ENCODE results near the gene GDPD4. TPM values are rescaled to one million over a fixed set of nuclear protein-coding genes. Genes with fewer than 3 reads are reported as not detected.

Gene GDPD4, protein sequence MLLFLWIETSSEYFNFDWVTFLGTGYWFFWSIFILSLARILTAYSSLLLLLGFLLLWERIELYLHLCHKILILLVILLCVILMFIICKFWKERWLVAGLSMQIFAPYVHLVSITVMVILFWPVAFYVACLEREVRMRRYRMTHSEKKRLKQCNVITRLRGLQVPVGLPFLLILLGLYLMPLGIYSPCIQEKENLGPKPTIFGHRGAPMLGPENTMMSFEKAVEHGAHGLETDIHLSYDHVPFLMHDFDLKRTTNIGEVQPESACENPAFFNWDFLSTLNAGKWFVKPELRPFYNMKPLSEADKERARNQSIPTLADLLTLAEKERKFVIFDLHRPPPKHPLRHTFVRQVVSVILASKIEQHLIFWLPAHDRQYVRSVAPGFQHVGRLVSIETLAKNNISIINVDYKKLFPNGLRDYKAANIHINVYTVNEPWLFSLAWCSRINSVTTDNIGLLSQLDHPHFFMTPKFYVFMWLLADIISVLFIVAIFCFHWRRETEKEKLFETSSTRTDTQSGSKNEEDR
- total RNA-seq = not detected

DNA sequence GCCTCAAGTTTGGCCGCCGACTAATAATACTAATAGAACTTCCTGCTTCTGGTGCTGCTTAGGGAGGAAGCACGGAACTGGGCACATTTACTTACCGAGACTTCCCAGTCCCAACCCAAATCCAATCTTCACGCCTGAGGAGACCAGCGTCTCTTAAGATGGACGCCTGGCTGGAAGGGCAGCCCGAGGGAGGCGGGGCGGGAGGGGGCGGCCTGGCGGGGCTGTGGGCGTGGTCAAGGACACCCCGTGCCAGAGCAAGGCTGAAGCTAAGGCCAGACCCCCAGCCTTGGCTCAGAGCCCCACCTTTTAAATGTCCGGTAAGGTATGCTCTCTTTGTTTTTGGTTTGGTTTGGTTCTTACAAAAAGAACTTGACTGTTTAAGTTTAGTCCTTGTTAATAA lies at the start of gene GDPD4:
Gene GDPD4 (minus strand): TSS at position 177 of the 400 bp plus-strand sequence. CDS start 16,549 bp downstream, outside the sequence.
- DNase-seq (ENCODE audit: low spot score) = no peak

- no peak for DNase-seq (ENCODE audit: low spot score)
Observed at GRCh38 chr11:77347948-77348347, 46.5 kb upstream of the GDPD4 start.

DNA sequence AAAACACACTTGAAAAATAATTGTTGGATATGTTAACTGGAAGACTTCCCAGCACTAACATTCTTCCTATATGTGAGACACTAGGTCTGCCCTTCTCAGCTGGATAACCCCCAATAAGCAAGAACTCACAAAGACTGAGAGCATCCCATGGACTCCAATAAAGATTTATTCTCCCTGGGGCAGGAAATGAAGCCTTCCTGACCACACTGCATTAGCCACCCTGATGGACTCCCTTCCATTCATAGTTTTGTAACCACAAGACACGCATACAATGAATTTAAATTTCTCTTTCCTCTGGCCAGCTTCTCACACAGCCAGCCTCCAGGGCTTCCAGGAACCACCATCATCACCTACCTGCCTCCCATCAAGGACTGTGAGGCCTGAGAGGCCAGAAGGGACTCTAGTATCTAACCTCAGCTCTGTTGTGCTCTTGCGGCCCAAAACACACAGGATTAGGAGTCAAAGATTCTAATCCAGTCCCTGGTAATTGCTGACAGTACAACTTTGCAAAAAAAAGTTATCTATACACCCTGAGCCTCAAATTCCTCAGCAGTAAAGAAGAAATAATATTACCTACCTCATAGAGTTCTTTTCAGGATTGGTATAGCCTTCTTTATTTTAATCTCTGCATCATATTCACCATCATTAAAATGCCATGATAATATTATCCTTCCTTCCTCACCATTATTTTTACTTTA lies 45.6 kb upstream of the GDPD4 start:
- DNase-seq (ENCODE audit: low spot score) = no peak

- no peak for DNase-seq (ENCODE audit: low spot score)
Observed at GRCh38 chr11:77345621-77346020, 44.1 kb upstream of the GDPD4 start.

- no peak for DNase-seq (ENCODE audit: low spot score)
Observed at GRCh38 chr11:77340501-77340900, 39.0 kb upstream of the GDPD4 start.

GRCh38 chr11:77332259-77332658 lies 30.8 kb upstream of the GDPD4 start:
- no peak for DNase-seq (ENCODE audit: low spot score)

DNA sequence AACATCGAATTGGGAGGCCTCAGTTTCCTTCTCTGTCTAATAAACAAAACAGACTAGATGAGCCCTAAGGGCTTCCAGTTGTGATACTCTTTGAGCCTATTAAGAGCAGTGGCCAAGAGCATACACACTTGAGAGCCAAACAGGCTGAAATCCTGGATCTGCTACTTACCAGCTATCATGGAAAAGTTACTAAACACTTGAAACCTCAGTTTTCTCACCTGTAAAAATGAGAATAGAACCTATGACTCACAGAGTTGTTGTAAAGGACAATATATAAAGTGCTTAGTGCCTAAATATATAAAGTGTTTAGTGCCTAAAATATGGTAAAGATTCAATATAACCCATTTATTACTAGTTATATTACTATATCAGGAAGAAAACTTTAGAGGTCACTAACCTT lies 23.7 kb upstream of the GDPD4 start:
- DNase-seq (ENCODE audit: low spot score) = no peak

GRCh38 chr11:77324508-77324907 lies 23.0 kb upstream of the GDPD4 start:
- no peak for DNase-seq (ENCODE audit: low spot score)

GRCh38 chr11:77322926-77323590 lies 21.6 kb upstream of the GDPD4 start:
- no peak for DNase-seq (ENCODE audit: low spot score)

DNA sequence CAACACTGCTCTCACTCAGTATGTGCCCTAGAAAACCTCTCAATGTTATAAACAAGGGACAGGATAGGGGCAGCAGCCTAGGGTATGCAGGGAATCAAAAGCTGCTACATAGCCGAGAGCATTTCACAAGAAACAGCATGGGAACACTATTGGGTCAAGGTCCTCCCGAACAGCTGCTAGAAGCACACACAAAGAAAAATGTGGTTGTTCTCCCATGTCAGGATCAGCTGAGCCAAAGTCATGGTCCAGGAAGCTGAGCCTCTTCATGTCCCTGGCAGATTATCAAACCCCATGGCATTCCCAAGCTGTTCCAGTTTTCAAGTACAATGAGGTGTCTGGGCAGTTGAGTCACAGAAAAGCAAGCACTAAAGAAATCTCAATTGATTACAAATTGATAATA lies 21.0 kb upstream of the GDPD4 start:
- peak; percentile 34 for DNase-seq (ENCODE audit: low spot score)

DNA sequence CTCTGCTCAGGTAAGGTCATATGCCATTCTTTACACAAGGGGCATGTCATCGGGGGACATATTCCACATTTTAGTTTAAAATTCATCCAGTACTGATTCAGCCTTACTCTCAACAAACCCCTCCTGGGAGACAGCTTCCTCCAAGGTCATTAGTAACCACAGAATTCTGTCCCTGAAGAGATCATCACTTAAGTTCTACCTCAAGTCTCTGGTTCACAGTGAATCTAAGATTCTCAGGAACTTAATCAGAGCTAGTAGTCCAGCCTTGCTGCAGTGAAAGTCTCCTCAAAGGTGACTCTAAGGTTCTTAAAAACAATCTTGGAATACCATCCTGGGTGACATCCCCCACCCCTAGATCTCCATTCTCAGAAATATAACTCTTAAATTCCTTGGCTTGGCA lies 18.9 kb upstream of the GDPD4 start:
- DNase-seq (ENCODE audit: low spot score) = no peak

DNA sequence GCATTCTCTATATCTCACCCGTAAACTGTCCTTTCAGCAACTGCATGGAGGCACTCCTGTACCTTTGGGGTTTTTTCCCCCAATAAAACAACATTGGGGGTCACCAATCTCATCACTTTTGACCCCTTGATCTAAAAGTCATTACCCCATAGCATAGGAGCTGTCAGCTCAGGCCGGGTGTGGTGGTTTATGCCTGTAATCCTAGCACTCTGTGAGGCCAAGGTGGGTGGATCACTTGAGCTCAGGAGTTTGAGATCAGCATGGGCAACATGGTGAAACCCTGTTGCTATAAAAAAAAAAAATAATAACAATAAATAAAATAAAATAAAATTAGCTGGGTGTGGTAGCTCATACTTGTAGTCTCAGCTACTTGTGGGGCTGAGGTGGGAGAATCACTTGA lies 17.1 kb upstream of the GDPD4 start:
- no peak for DNase-seq (ENCODE audit: low spot score)

DNA sequence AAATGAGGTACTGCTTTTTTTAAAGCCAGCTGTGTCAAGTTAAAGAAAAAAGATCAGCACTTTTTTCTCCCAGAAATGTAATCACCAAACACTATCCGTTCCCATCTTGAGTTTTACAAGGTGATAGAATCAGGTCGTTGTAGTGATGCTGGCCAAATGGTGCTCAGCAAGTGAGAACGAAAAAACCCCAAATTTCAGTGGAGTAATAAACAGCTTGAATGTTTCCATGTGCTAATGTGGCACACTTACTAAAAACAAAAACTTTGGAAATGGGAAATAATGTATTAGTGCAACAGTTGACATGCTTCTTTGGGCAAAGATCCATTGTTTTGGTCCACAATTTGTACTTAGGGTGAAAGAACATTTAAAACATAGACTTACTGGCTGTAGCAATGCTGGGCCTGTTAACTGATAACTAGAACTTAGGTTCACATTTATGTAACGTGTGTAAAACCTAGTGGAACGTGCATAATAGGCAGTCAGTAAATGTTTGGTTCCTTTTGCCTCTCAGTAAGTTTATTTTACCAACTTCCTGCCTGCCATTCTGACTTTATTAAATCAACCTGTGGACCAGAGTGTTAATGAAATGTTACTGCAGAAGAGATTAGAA lies 15.4 kb upstream of the GDPD4 start:
- no peak for DNase-seq (ENCODE audit: low spot score)

DNA sequence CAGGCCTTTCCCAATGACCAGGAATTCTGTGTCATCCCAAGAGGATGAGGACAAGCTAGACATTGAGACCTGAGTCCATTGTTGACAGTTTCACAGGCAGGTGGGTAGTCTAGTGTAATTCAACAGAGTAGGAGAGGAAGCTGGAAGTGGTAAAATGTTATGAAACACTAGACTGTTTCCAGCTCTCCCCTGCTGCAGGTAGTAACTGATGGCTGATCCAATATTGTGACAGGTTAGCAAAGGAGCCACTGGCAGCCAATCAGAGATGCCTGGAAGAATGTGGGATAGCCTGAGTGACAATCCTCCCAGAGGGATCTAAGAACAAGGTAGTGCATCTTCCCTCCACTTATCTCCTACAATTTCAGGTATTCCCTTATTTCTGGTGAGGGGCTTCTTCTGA lies 10.6 kb upstream of the GDPD4 start:
- DNase-seq (ENCODE audit: low spot score) = no peak

DNA sequence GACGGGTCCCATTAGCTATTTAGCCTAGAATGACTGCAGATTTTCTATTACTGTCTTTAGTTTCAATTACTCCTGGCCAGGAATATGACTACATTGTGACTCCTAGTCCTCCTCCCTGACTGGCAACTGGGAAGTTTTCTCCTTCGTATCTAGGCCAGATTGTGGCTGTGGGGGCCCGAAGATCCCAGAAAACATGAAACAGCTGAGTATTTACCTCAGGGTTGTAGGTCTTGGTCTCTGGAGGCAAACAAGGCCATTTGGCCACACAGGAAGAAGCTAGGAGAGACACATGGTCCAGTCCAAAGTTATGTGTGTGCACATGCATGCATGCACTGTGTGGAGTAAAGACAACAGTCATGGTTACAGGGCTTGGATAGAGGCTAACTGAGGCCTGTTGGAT lies 10.2 kb upstream of the GDPD4 start:
- no peak for DNase-seq (ENCODE audit: low spot score)

DNA sequence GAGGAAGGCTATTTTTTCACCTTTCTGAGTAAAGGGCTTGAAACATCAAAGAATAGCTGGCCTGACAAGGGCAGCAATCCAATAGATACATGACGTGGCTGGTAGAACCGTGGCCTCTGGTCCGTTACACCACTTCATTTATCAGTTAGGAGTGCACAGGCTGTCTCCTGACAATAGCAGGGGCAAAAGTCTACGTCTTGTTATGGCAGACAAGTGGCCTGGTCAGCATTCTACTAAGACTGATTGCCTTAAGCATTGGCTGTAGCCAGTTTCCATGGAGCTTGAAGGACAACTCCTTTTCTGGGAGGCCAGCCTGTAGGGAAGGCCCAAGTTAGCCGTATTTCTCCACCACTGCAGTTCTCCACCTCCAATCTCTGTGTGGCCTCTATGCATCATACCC lies 9.2 kb upstream of the GDPD4 start:
- DNase-seq (ENCODE audit: low spot score) = no peak

GRCh38 chr11:77309401-77310085 lies 8.1 kb upstream of the GDPD4 start:
- DNase-seq (ENCODE audit: low spot score) = no peak

DNA sequence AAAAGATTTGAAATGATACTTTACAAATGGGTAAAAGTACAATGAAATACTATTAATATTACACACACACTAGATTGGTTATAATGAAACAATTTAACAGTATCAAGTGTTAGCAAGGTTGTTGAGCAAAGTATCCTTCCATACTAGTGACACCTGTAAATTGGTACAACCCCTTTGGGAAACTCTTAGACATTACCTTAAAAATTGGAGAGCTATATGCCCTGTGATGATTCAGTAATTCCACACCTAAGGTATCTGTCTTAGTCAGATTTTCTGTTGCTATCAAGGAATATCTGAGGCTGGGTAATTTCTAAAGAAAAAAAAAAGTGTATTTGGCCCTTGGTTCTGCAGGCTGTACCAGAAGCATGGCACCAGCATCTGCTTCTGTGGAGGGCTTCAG lies 7.4 kb upstream of the GDPD4 start:
- DNase-seq (ENCODE audit: low spot score) = no peak

GRCh38 chr11:77303328-77303727 lies 1.8 kb upstream of the GDPD4 start:
- no peak for DNase-seq (ENCODE audit: low spot score)

DNA sequence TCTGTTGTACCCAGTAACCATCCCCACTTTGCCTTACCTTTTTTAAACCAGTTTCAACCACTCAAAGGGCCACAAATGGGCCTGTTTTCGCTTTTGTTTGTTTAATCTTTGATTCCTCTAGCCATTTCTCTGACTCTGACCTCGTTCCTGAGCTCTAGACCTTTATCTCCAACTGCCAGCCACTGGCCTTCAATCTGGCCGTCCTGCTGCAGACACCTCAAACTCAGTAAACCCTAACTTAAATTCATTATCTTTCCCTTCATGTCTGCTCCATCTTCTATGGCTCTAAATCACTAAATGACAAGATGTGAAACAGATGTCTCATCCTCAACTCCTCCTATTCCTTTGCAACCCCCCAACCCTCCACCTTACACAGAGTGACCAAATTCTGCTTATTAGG lies 1.3 kb upstream of the GDPD4 start:
- no peak for DNase-seq (ENCODE audit: low spot score)

DNA sequence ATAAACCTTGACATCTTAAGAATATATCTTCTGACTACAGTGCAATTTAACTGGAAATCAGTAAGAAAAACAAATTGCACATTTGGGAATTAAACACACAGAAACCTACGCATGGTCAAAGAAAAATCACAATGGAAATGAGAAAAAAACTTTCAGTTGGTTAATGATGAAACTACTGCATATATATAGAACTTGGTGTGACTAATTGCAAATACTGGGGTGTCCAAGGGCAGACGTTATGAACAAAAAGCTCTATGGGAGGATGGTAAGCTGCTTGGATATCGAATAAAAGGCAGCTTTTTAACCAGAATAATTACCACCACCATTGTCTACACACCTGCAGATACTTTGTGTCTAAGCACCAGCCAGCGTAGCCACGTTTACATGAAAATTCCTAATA lies 791 bp downstream of the GDPD4 start:
- no peak for DNase-seq (ENCODE audit: low spot score)

DNA sequence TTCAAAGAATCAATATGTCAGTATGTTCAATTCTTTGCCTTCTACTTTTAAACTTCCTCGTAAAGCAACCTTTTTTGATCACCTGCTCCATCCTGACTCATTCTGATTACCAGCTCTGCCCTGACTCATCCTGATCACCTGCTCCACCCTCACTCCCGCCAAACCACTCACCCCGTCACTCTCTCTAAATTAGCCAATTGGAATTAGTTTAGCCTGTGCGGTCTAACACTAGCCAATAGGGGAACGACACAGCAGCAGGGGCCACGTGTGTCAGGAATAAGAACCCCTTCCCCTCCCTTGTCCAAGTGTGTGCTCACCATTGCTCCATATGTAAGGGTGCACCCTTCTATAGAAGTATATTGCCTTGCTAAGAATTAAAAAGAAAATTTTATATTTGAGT lies 1.5 kb downstream of the GDPD4 start:
- DNase-seq (ENCODE audit: low spot score) = peak; percentile 76
